Measurements from ENCODE around the gene CDKN1C.
A peak's percentile ranks its signal among the peaks of the same experiment; 100 is the strongest.

CDKN1C gene

GRCh38 chr11:2841411-2842190 lies 44.0 kb downstream of the CDKN1C start:
- no peak overlapping the region for H3K27ac ChIP-seq
- TF ChIP-seq Cebpa-rat (IDR thresholded peaks at IDR 0.05): no peak
- no peak overlapping the region for H3K4me3 ChIP-seq
- no peaks in the 10 kb centered on the region for H3K27me3 ChIP-seq
- no peaks in the 10 kb centered on the region for H3K9me3 ChIP-seq
- peaks cover 86% of the 10 kb centered on the region for H3K4me1 ChIP-seq
- H3K9ac ChIP-seq: no peak overlapping the region
- H3K36me3 ChIP-seq: no peaks in the 10 kb centered on the region
- no peaks in the 10 kb centered on the region for H4K20me1 ChIP-seq
- H3K4me2 ChIP-seq: no peak overlapping the region

- peaks cover 76% of the 10 kb centered on the region for H3K4me1 ChIP-seq
- H3K4me3 ChIP-seq: no peak overlapping the region
- no peaks in the 10 kb centered on the region for H3K36me3 ChIP-seq
- peak overlapping the region; percentile 86 for H3K4me2 ChIP-seq
- H3K9me3 ChIP-seq: no peaks in the 10 kb centered on the region
- no peaks in the 10 kb centered on the region for H3K27me3 ChIP-seq
- TF ChIP-seq Cebpa-rat (IDR thresholded peaks at IDR 0.05): no peak
- H3K27ac ChIP-seq: peak overlapping the region; percentile 70
- H4K20me1 ChIP-seq: no peaks in the 10 kb centered on the region
- H3K9ac ChIP-seq: peak overlapping the region; percentile 67; the same call in 1 of the 2 replicates
Observed at GRCh38 chr11:2839395-2839943, 46.1 kb downstream of the CDKN1C start.

GRCh38 chr11:2838676-2839294 lies 46.8 kb downstream of the CDKN1C start:
- H3K36me3 ChIP-seq: no peaks in the 10 kb centered on the region
- TF ChIP-seq Cebpa-rat (IDR thresholded peaks at IDR 0.05): no peak
- H3K27ac ChIP-seq: peak overlapping the region; percentile 70
- H4K20me1 ChIP-seq: no peaks in the 10 kb centered on the region
- H3K4me3 ChIP-seq: no peak overlapping the region
- H3K9me3 ChIP-seq: no peaks in the 10 kb centered on the region
- no peaks in the 10 kb centered on the region for H3K27me3 ChIP-seq
- H3K4me1 ChIP-seq: peaks cover 76% of the 10 kb centered on the region
- peak overlapping the region; percentile 67; the same call in 1 of the 2 replicates for H3K9ac ChIP-seq
- H3K4me2 ChIP-seq: peak overlapping the region; percentile 86

GRCh38 chr11:2838091-2838490 lies 47.5 kb downstream of the CDKN1C start:
- Histone ChIP-seq H3K27ac (no peak overlapping the region), H4K20me1 (no peaks in the 10 kb centered on the region), H3K9me3 (no peaks in the 10 kb centered on the region), H3K27me3 (no peaks in the 10 kb centered on the region), H3K4me2 (peak overlapping the region; percentile 86), H3K9ac (no peak overlapping the region), H3K36me3 (no peaks in the 10 kb centered on the region), H3K4me1 (peaks cover 76% of the 10 kb centered on the region), H3K4me3 (no peak overlapping the region)
- no peak for TF ChIP-seq Cebpa-rat (IDR thresholded peaks at IDR 0.05)

- peak overlapping the region; percentile 19; the same call in 1 of the 2 replicates for H3K27ac ChIP-seq
- H4K20me1 ChIP-seq: no peaks in the 10 kb centered on the region
- no peak overlapping the region for H3K4me3 ChIP-seq
- H3K4me2 ChIP-seq: peak overlapping the region; percentile 86
- no peak overlapping the region for H3K9ac ChIP-seq
- TF ChIP-seq Cebpa-rat (IDR thresholded peaks at IDR 0.05): no peak
- H3K4me1 ChIP-seq: peaks cover 76% of the 10 kb centered on the region
- no peaks in the 10 kb centered on the region for H3K9me3 ChIP-seq
- H3K27me3 ChIP-seq: no peaks in the 10 kb centered on the region
- H3K36me3 ChIP-seq: no peaks in the 10 kb centered on the region
Observed at GRCh38 chr11:2837651-2838050, 47.9 kb downstream of the CDKN1C start.

GRCh38 chr11:2837096-2837601 lies 48.4 kb downstream of the CDKN1C start:
- Histone ChIP-seq H3K4me3 (no peak overlapping the region), H3K4me2 (peak overlapping the region; percentile 86), H3K9ac (no peak overlapping the region), H3K36me3 (no peaks in the 10 kb centered on the region), H4K20me1 (no peaks in the 10 kb centered on the region), H3K27ac (peak overlapping the region; percentile 19; the same call in 1 of the 2 replicates), H3K9me3 (no peaks in the 10 kb centered on the region), H3K4me1 (peaks cover 79% of the 10 kb centered on the region), H3K27me3 (no peaks in the 10 kb centered on the region)
- no peak for TF ChIP-seq Cebpa-rat (IDR thresholded peaks at IDR 0.05)

GRCh38 chr11:2836315-2837095 lies 49.1 kb downstream of the CDKN1C start:
- peak overlapping the region; percentile 19; the same call in 1 of the 2 replicates for H3K27ac ChIP-seq

GRCh38 chr11:2835751-2836150 lies 49.8 kb downstream of the CDKN1C start:
- Histone ChIP-seq H3K9me3 (no peaks in the 10 kb centered on the region), H3K9ac (no peak overlapping the region), H3K36me3 (no peaks in the 10 kb centered on the region), H3K4me2 (peak overlapping the region; percentile 86; the same call in 1 of the 2 replicates), H3K27me3 (no peaks in the 10 kb centered on the region), H3K4me1 (peaks cover 86% of the 10 kb centered on the region), H3K4me3 (no peak overlapping the region), H3K27ac (no peak overlapping the region), H4K20me1 (no peaks in the 10 kb centered on the region)
- TF ChIP-seq Cebpa-rat (IDR thresholded peaks at IDR 0.05): no peak

More at GRCh38 chr11:2836315-2837095, 49.1 kb downstream of the CDKN1C start:
- H4K20me1 ChIP-seq: no peaks in the 10 kb centered on the region
- peak overlapping the region; percentile 86 for H3K4me2 ChIP-seq
- H3K4me3 ChIP-seq: no peak overlapping the region
- no peaks in the 10 kb centered on the region for H3K27me3 ChIP-seq
- no peaks in the 10 kb centered on the region for H3K36me3 ChIP-seq
- no peaks in the 10 kb centered on the region for H3K9me3 ChIP-seq
- peaks cover 78% of the 10 kb centered on the region for H3K4me1 ChIP-seq
- no peak overlapping the region for H3K9ac ChIP-seq
- TF ChIP-seq Cebpa-rat (IDR thresholded peaks at IDR 0.05): no peak

- TF ChIP-seq Cebpa-rat (IDR thresholded peaks at IDR 0.05): no peak
- Histone ChIP-seq H3K4me3 (no peak overlapping the region), H3K4me1 (peaks cover 89% of the 10 kb centered on the region), H4K20me1 (no peaks in the 10 kb centered on the region), H3K4me2 (no peak overlapping the region), H3K9me3 (no peaks in the 10 kb centered on the region), H3K27ac (no peak overlapping the region), H3K9ac (no peak overlapping the region), H3K27me3 (no peaks in the 10 kb centered on the region), H3K36me3 (no peaks in the 10 kb centered on the region)
Observed at GRCh38 chr11:2835296-2835695, 50.3 kb downstream of the CDKN1C start.

Data from BLaER1 (cell line).